NOMO-1 treated with DMSO at 0.1 percent for 48 hours (cell line): ENCODE measurements around the gene SEC62.
A peak's percentile ranks its signal among the peaks of the same experiment; 100 is the strongest.
"Not testable (repeated sequence)": the region's sequence is repeated elsewhere in the genome, so short reads cannot be mapped to it uniquely, and the experiment has no call there.

Experiments used
- DNase-seq: peaks from one replicate; lab custom pipeline; 2025; ENCODE audit not compliant: unreplicated experiment; lab: John Stamatoyannopoulos, UW

Gene SEC62

GRCh38 chr3:170012683-170013400 is 46.2 kb downstream of the SEC62 start:
- DNase-seq = no peak

DNA sequence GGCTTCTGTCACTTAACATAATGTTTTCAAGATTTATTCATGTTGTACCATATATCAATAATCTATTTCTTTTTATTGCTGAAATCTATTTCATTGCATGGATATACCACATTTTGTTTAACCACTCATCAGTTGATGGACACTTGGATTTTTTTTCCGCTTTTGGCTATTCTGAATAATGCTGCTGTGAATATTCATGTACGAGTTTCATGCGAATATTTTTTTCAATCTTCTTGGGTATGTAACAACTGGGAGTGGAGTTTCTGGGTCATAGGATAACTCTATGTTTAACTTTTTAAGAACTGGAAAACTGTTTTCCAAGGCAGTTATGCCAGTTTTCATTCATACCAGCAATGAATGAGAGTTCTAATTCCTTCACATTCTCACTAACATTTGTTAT is 49.5 kb downstream of the SEC62 start:
- no peak for DNase-seq

DNA sequence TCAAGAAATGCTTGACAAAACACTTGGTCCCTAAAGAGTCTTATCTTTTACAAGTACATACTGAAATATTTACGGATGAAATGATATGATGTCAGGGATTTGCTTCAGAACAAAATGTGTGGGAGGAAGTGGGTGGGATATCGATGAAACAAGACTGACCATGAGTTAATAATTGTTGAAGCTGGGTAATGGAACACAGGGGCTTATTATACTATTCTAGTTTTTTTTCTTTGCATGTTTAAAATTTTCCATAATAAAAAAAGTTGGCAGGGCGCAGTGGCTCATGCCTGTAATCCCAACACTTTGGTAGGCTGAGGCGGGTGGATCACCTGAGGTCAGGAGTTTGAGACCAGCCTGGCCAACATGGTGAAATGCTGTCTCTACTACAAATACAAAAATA is 52.7 kb downstream of the SEC62 start:
- not testable (repeated sequence) for DNase-seq

DNA sequence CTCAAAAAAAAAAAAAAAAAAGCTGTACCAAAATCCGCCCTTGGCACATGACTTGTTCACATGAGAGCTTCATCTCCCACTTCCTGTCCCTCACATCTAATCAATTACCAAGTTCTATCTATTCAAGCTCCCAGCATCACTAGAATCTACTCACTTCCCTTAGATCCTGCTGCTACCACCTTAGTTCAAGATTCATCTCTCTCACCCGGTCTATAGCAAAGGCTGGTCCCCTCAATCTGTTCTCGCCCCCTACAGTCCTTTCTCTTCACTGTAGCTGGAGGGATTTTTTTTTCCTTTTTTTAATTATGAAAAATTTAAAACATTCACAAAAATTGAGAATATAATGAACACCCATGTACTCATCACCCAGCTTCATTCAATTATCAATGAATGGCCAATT is 54.5 kb downstream of the SEC62 start:
- peak; percentile 14 for DNase-seq

GRCh38 chr3:170022336-170022735 is 55.7 kb downstream of the SEC62 start:
- no peak for DNase-seq

GRCh38 chr3:170023165-170023564 is 56.6 kb downstream of the SEC62 start:
- DNase-seq = no peak

DNA sequence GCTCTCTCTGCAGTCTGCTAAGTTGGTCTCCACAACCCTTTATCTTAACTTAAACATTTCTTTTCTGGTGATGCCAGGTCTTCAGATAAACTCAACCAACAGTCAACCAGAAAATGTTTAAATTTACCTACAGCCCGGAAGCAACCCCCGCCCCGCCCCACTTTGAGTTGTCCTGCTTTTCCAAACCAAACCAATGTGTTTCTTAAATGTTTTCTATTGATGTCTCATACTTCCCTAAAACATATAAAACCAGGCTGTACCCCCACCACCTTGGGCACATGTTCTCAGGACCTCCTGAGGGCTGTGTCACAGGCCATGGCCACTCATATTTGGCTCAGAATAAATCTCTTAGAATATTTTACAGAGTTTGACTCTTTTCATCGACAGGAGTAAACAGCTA is 58.0 kb downstream of the SEC62 start:
- DNase-seq = peak; percentile 28

GRCh38 chr3:170027233-170028102 is 60.9 kb downstream of the SEC62 start:
- DNase-seq = no peak

DNA sequence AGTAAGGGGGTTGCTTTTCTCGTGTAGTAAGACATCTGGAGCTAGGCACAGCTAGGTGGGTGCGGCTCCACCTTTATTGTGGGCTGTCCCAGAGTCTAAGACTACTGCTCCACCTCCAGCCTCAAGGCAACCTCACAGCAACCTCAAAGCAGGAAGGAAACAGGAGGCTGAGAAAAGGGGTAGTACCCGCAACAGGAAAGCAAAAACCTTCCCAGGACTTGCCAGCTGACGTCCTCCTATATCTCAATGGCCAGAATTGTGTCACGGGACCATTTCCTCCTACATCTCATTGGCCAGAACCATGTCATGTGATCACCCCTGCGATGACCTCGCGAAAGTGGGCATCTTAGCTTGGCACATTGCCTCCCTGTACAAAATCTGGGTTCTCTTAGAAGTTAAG is 66.9 kb downstream of the SEC62 start:
- DNase-seq = peak; percentile 89

DNA sequence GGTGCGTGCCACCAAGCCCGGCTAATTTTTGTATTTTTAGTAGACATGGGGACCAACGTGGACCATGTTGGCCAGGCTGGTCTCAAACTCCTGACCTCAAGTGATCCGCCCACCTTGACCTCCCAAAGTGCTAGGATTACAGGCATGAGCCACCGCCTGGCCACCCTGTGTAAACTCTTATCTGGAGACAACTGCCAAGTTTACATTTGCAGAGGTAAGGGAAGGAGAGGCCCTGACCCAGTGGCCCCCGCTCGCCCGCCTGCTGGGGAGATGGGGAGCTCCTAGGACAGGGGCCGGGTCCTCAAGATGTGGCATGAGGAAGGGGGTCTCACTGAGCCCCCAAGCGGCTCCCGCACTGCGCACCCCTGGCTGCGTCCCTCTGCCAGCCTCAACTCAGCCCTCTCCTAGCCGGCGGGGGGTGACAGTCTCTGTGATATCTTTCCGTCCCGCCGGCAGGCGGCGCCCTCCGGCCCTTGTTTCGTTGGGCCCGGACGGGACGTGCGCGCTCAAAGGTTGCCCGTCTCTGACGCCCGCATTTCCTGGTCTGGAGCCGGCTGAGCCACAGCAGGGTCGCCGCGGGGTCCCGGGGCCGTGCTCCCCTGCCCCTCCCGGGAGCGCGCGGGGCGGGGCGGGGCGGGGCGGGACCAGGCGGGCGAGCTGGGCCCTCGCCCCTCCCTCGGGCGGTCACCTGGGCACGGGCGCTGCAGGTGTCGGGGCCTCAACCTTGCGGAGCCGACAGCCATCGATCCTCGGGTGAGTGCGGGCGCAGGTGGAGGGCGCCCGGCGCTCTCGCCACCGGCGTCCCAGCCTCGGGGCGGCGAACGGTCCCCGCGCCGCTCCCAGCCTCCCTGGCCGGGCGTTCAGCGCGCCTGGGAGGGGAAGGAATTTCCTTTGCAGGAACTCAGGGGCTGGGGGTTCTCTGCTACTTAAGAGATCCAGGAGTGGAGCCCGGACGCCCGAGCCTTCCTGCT is 71.1 kb downstream of the SEC62 start, which contains the start of gene GPR160:
GPR160 (plus strand) TSS at position 533 of the 971 bp plus-strand sequence. CDS start 45,978 bp downstream, outside the sequence.
- peak; percentile 90 for DNase-seq

DNA sequence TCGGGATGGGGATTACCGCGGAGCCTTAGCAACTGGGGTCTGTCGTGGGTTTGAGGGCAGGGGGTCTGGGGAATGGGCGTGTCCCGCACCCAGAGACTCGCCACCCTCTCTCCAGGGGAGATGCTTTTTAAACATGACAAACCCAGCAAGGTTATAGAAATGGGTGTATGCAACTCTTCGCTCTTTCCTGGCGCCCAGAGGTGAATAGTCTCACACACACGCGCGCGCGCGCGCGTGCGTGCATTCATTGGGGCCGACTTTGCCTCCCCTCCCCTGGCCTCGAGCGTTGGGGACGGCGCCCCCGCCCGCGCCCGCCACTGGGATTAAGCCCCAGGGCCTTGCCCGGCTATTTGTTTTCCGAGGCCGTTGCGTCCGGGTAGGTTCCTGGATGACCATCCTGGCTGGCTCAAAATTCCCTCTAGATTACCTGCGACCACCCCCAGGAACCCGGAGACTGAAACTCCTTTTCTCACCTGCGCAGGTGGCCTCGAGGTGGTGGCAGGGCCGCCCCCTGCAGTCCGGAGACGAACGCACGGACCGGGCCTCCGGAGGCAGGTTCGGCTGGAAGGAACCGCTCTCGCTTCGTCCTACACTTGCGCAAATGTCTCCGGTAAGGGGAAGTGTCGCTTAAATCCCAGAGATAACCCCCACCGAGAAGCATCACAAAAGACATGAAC is 72.0 kb downstream of the SEC62 start:
- DNase-seq = peak; percentile 79

- DNase-seq = no peak
These were observed 73.8 kb downstream of the SEC62 start for GRCh38 chr3:170040418-170040817.

GRCh38 chr3:170043506-170043905 is 76.9 kb downstream of the SEC62 start:
- no peak for DNase-seq

DNA sequence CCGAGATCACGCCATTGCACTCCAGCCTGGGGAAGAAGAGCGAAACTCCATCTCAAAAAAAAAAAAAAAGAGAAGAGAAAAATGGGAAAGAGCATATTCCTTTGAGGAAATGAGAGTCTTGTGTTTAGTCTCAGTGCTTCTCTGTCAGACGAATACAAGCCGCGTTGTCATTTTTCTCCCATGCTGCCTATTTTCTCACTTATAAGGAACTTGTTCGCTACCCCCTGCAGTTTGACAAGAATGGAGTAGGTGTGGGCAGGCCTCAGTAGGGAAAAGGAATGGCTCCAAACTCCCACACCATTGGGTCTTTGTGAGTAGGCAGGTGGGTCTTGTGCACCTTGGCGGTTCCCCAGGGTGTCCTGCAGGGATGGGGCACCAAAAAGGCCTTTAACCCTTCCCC is 77.7 kb downstream of the SEC62 start:
- peak; percentile 28 for DNase-seq

- peak; percentile 98 for DNase-seq
These were observed 78.2 kb downstream of the SEC62 start for GRCh38 chr3:170044795-170045244.

DNA sequence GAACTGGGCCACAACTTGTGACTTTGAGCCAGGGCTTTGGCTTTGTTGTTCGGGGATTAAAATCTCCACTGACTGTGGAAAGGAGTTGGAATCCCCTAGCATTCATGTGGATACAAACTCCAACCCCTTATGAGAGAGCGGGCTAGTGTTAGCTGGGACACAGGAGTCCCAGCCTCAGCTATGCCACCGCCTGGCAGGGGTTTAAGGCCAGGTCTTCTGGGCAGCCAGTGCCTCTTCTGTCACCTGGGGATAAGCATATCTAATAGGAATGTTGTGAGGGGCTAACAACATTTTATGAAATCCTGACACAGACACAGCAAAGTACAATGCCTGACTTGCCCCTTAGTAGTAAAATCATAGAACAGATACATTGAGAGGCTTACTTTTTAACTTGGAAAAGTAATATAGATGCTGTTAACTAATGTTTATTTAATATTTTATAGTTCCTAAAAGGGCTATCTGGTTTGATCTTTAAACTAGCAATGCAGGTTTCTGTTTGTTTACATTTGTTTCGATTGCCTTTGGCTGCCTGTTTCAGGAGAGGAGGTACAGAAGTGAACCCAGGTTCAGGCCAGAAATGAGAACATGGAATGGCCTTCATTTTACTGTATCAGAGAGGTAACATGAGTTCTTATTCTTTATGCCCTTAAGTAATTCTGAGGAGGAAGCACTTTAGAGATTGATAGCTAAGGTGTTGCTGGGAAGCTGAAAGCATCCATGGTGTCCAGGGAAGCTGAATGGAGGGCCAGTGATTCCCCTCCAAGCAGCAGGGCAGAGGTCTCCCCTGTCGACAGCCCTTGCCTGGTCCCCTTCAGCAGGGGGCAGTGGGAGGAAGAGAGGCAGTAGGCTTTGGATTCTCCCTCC is 79.9 kb downstream of the SEC62 start:
- DNase-seq = no peak

GRCh38 chr3:170047133-170047404 is 80.5 kb downstream of the SEC62 start:
- DNase-seq = no peak
